H1 (cell line): Measurements from ENCODE around the gene IARS2. TPM values are rescaled to one million over a fixed set of nuclear protein-coding genes. Genes with fewer than 3 reads are reported as not detected.

Source experiments
- CTCF ChIA-PET: fragments of 300-600 bp; sonication (Branson Sonifier 250); formaldehyde crosslinking; loops from one replicate; lab custom pipeline; 2021; ENCODE audit not compliant: partially characterized antibody; lab: Charles Lee
- POLR2A ChIA-PET: fragments of 300-600 bp; sonication (Branson Sonifier 250); formaldehyde crosslinking; loops from one replicate; lab custom pipeline; 2021; ENCODE audit warnings: inconsistent platforms; ENCODE audit not compliant: partially characterized antibody; lab: Charles Lee
- DNase-seq, 2 experiments: peaks; one replicate each; pipeline versions ENCODE4 v3.0.0 to v3.0.0-alpha.2; 2010 to 2022; ENCODE audit warnings: low spot score in 2 of 2, low read depth in 1 of 2, mixed read lengths in 1 of 2
- FAIRE-seq: peaks from 2 replicates; lab custom pipeline; 2011; peaks lifted over from hg19 to GRCh38; lab: Jason Lieb, UNC
- H2AFZ ChIP-seq: 2 replicates; pipeline ENCODE4 v1.8.1; 2012; ENCODE audit warnings: low read length, inconsistent platforms
- H2AK5ac ChIP-seq: 2 replicates; pipeline ENCODE4 v1.6.1; 2013; ENCODE audit warnings: low read depth, low read length
- H2BK120ac ChIP-seq: replicated peaks from 2 replicates; pipeline ENCODE3; 2013; ENCODE audit warnings: low read depth, low read length, inconsistent platforms
- H2BK12ac ChIP-seq: 2 replicates; pipeline ENCODE4 v1.6.1; 2013; ENCODE audit warnings: low read depth, low read length
- H2BK15ac ChIP-seq: 2 replicates; pipeline ENCODE4 v1.6.1; 2013; ENCODE audit warnings: low read length
- H2BK20ac ChIP-seq: 2 replicates; pipeline ENCODE4 v1.6.1; 2013; ENCODE audit warnings: low read length
- H2BK5ac ChIP-seq: 2 replicates; pipeline ENCODE4 v1.6.1; 2013; ENCODE audit warnings: low read depth, low read length
- H3K14ac ChIP-seq: 2 replicates; pipeline ENCODE4 v1.6.1; 2013; ENCODE audit warnings: inconsistent platforms; ENCODE audit not compliant: insufficient read length
- H3K18ac ChIP-seq: 2 replicates; pipeline ENCODE4 v1.6.1; 2013; ENCODE audit warnings: low read length; ENCODE audit errors: extremely low read depth
- H3K23ac ChIP-seq: 2 replicates; pipeline ENCODE4 v1.6.1; 2013; ENCODE audit warnings: inconsistent platforms; ENCODE audit not compliant: insufficient read length
- H3K23me2 ChIP-seq: 2 replicates; pipeline ENCODE4 v1.6.1; 2013; ENCODE audit warnings: low read depth, low read length
- H3K27ac ChIP-seq: 2 replicates; pipeline ENCODE4 v1.6.1; 2011; ENCODE audit warnings: low read depth, low read length, inconsistent platforms
- H3K27me3 ChIP-seq, 4 experiments: replicated peaks in 1 of 4; 1 replicate in 1 of 4; 2 replicates in 3 of 4; pipeline versions ENCODE4 v1.6.1 to v1.8.1; 2011 to 2013; ENCODE audit warnings: low read length in 3 of 4, mild to moderate bottlenecking in 3 of 4, inconsistent platforms in 2 of 4, mixed read lengths in 2 of 4, moderate library complexity in 1 of 4; ENCODE audit not compliant: control insufficient read depth in 3 of 4, insufficient read depth in 3 of 4; ENCODE audit errors: extremely low read depth in 1 of 4
- H3K36me3 ChIP-seq, 4 experiments: 2 replicates each; pipeline versions ENCODE4 v1.6.1 to v1.8.1; 2011 to 2013; ENCODE audit warnings: mild to moderate bottlenecking in 4 of 4, low read length in 3 of 4, moderate library complexity in 2 of 4, control low read depth in 1 of 4, inconsistent platforms in 1 of 4; ENCODE audit not compliant: insufficient read depth in 4 of 4, control insufficient read depth in 2 of 4
- H3K4ac ChIP-seq: replicated peaks from 2 replicates; pipeline ENCODE3; 2013; ENCODE audit warnings: low read length, low read depth, mixed read lengths, inconsistent platforms; ENCODE audit not compliant: insufficient read length
- H3K4me1 ChIP-seq, 4 experiments: replicated peaks in 1 of 4; 1 replicate in 1 of 4; 2 replicates in 3 of 4; pipeline versions ENCODE4 v1.6.1 to v1.8.1; 2011 to 2013; ENCODE audit warnings: low read length in 3 of 4, inconsistent platforms in 2 of 4, mixed read lengths in 1 of 4; ENCODE audit not compliant: insufficient read depth in 4 of 4, control insufficient read depth in 3 of 4
- H3K4me2 ChIP-seq, 2 experiments: 2 replicates each; pipeline versions ENCODE4 v1.6.1 to v1.8.1; 2011 to 2013; ENCODE audit warnings: low read depth in 2 of 2, low read length in 2 of 2, control low read depth in 1 of 2, inconsistent platforms in 1 of 2, mild to moderate bottlenecking in 1 of 2; ENCODE audit not compliant: insufficient read depth in 1 of 2
- H3K4me3 ChIP-seq, 4 experiments: fragments of 200-600, 300-600 bp in 1 of 4; sonication (generic), shearing (Covaris generic), sonication (Bioruptor Twin) in 1 of 4; 2 replicates each; pipeline versions ENCODE4 v1.5.1 to v1.8.1; 2011 to 2016; ENCODE audit warnings: low read length in 4 of 4, low read depth in 3 of 4, control low read depth in 2 of 4, inconsistent platforms in 2 of 4, mild to moderate bottlenecking in 2 of 4, mixed read lengths in 1 of 4, moderate library complexity in 1 of 4; ENCODE audit not compliant: insufficient read depth in 2 of 4; ENCODE audit errors: extremely low read depth in 1 of 4
- H3K56ac ChIP-seq: replicated peaks from 2 replicates; pipeline ENCODE3; 2013; ENCODE audit warnings: low read depth, mild to moderate bottlenecking, mixed read lengths, low read length, inconsistent platforms; ENCODE audit not compliant: insufficient read length
- H3K79me1 ChIP-seq: 2 replicates; pipeline ENCODE4 v1.6.1; 2013; ENCODE audit warnings: low read depth, low read length, control low read depth
- H3K79me2 ChIP-seq, 2 experiments: 2 replicates each; pipeline versions ENCODE4 v1.6.1 to v1.8.1; 2012 to 2013; ENCODE audit warnings: low read length in 2 of 2, mild to moderate bottlenecking in 2 of 2, inconsistent platforms in 1 of 2; ENCODE audit not compliant: insufficient read depth in 2 of 2, control insufficient read depth in 1 of 2
- H3K9ac ChIP-seq, 4 experiments: replicated peaks in 1 of 4; 1 replicate in 1 of 4; 2 replicates in 3 of 4; pipeline versions ENCODE4 v1.6.1 to v1.8.1; 2011 to 2013; ENCODE audit warnings: low read depth in 3 of 4, low read length in 3 of 4, control low read depth in 2 of 4, mild to moderate bottlenecking in 2 of 4, moderate library complexity in 2 of 4, inconsistent platforms in 1 of 4; ENCODE audit errors: extremely low read depth in 1 of 4
- H3K9me3 ChIP-seq, 2 experiments: 2 replicates each; pipeline versions ENCODE4 v1.6.1 to v1.8.1; 2012 to 2013; ENCODE audit warnings: mild to moderate bottlenecking in 2 of 2, moderate library complexity in 2 of 2, control low read depth in 1 of 2, inconsistent platforms in 1 of 2, low read depth in 1 of 2, low read length in 1 of 2, mixed read lengths in 1 of 2; ENCODE audit not compliant: insufficient read depth in 2 of 2
- H4K20me1 ChIP-seq, 2 experiments: replicated peaks in 1 of 2; 2 replicates each; pipeline versions ENCODE3 to v1.8.1; 2011 to 2013; ENCODE audit warnings: inconsistent platforms in 2 of 2, low read length in 2 of 2, mild to moderate bottlenecking in 1 of 2; ENCODE audit not compliant: insufficient read depth in 2 of 2, control insufficient read depth in 1 of 2
- H4K5ac ChIP-seq: 2 replicates; pipeline ENCODE4 v1.6.1; 2013; ENCODE audit warnings: low read length, low read depth, mixed read lengths, inconsistent platforms; ENCODE audit not compliant: insufficient read length
- H4K8ac ChIP-seq: 2 replicates; pipeline ENCODE4 v1.8.0; 2013; ENCODE audit warnings: mild to moderate bottlenecking, moderate library complexity, low read length, inconsistent platforms; ENCODE audit not compliant: insufficient read depth; ENCODE audit errors: extremely low read depth
- H4K91ac ChIP-seq: replicated peaks from 2 replicates; pipeline ENCODE3; 2013; ENCODE audit warnings: low read length, mixed read lengths, inconsistent platforms; ENCODE audit not compliant: insufficient read length
- ASH2L ChIP-seq: fragments of 200-600, 300-600 bp; sonication (generic); IDR thresholded peaks from one replicate; pipeline ENCODE4 v1.7.1; 2017; ENCODE audit warnings: low read length
- CEBPB ChIP-seq: IDR thresholded peaks from 2 replicates; pipeline ENCODE4 v1.6.1; 2012; ENCODE audit warnings: low read depth, low read length
- CREB1 ChIP-seq: IDR thresholded peaks from 2 replicates; pipeline ENCODE4 v1.6.1; 2012; ENCODE audit warnings: inconsistent platforms
- EZH2 ChIP-seq: fragments of 200-600 bp; sonication (generic); IDR thresholded peaks from 2 replicates; pipeline ENCODE4 v1.7.1; 2012; ENCODE audit warnings: low read depth, mild to moderate bottlenecking, moderate library complexity, low read length, inconsistent platforms; ENCODE audit not compliant: severe bottlenecking
- HDAC2 ChIP-seq, 2 experiments: fragments of 300-600 bp in 1 of 2; sonication (generic) in 1 of 2; IDR thresholded peaks; 2 replicates each; pipeline ENCODE4 v1.6.1; 2011 to 2012; ENCODE audit warnings: low read depth in 2 of 2, low read length in 2 of 2, mild to moderate bottlenecking in 2 of 2, moderate library complexity in 2 of 2, borderline replicate concordance in 1 of 2, inconsistent platforms in 1 of 2
- JUN ChIP-seq: IDR thresholded peaks from 2 replicates; pipeline ENCODE4 v1.6.1; 2011; ENCODE audit warnings: low read depth, mild to moderate bottlenecking, improper control_type of control experiment, low read length
- MAFK ChIP-seq: IDR thresholded peaks from 2 replicates; pipeline ENCODE4 v1.6.1; 2012; ENCODE audit warnings: low read depth, mild to moderate bottlenecking, improper control_type of control experiment, low read length
- RFX5 ChIP-seq: IDR thresholded peaks from 2 replicates; pipeline ENCODE4 v1.6.1; 2011; ENCODE audit warnings: low read depth, low read length, improper control_type of control experiment, borderline replicate concordance
- TBP ChIP-seq: IDR thresholded peaks from 2 replicates; pipeline ENCODE4 v1.6.1; 2011; ENCODE audit warnings: low read depth, low read length, improper control_type of control experiment
- ZNF274 ChIP-seq: IDR thresholded peaks from 2 replicates; pipeline ENCODE4 v1.7.0; 2012; ENCODE audit warnings: low read length, borderline replicate concordance; ENCODE audit errors: extremely low read depth
- polyA plus RNA-seq, 7 experiments: library from polyadenylated mRNA; depleted of rRNA in 3 of 7; stranded (reverse) in 5 of 7; unstranded in 2 of 7; fragments of >200 nt in 5 of 7; fragments of 200-250 nt in 2 of 7; gene quantifications; 1 replicate in 5 of 7; 2 replicates in 1 of 7; 4 replicates in 1 of 7; pipeline versions ENCODE4 v1.2.1 to v1.2.3, GENCODE V29; 2011 to 2013; ENCODE audit warnings: missing spikeins in 2 of 7, mixed read lengths in 2 of 7
- total RNA-seq: library from RNA; stranded (reverse); fragmentation: NEBNext Ultra II Directional; extraction: Animal tissue kit (Norgen Biotek cat#: 25700); gene quantifications from 2 replicates; pipeline ENCODE4 v1.2.1, GENCODE V29; 2021

IARS2 gene
- total and polyA plus RNA-seq, 2 of the 8 experiments (the other 6 are each of a cell fraction or from before 2014, with no cell fraction given): 15.0 to 69.8 TPM

GRCh38 chr1:220129479-220130210, 35.7 kb downstream of the IARS2 start:
- no peaks in the 10 kb centered on the region for H3K79me1 ChIP-seq
- no peaks in the 10 kb centered on the region for H3K79me2 ChIP-seq
- H3K9ac ChIP-seq: no peak overlapping the region
- H4K20me1 ChIP-seq: peaks cover 0 to 1% of the 10 kb centered on the region in 2 experiments
- H2BK20ac ChIP-seq: no peak overlapping the region
- no peak overlapping the region for H3K4ac ChIP-seq
- H3K23ac ChIP-seq: no peak overlapping the region
- peaks cover 0 to 25% (median 10%) of the 10 kb centered on the region in 4 experiments; a peak in 3 of 8 replicates for H3K36me3 ChIP-seq
- no peak overlapping the region for H3K4me2 ChIP-seq
- H2BK5ac ChIP-seq: no peak overlapping the region
- H3K9me3 ChIP-seq: no peaks in the 10 kb centered on the region
- no peak overlapping the region for H2AFZ ChIP-seq
- no peak overlapping the region for H2BK15ac ChIP-seq
- H2BK120ac ChIP-seq: no peak overlapping the region
- H4K5ac ChIP-seq: no peak overlapping the region
- FAIRE-seq (no peak), DNase-seq (no peak)
- H3K14ac ChIP-seq: no peak overlapping the region
- POLR2A ChIA-PET: no interaction called here
- H3K23me2 ChIP-seq: no peaks in the 10 kb centered on the region
- no peak overlapping the region for H2AK5ac ChIP-seq
- CTCF ChIA-PET: no interaction called here
- no peaks in the 10 kb centered on the region for H3K27me3 ChIP-seq
- no peak overlapping the region for H3K56ac ChIP-seq
- H3K18ac ChIP-seq: no peak overlapping the region
- H3K4me1 ChIP-seq: no peaks in the 10 kb centered on the region; a peak in 1 of 7 replicates
- H4K8ac ChIP-seq: no peak overlapping the region
- H3K4me3 ChIP-seq: no peak overlapping the region
- no peak overlapping the region for H2BK12ac ChIP-seq
- no peak overlapping the region for H3K27ac ChIP-seq
- no peak overlapping the region for H4K91ac ChIP-seq
- TF ChIP-seq ZNF274 (no peak), EZH2 (no peak), MAFK (no peak), HDAC2 (IDR thresholded peaks at IDR 0.05; ENCODE audit: borderline replicate concordance in 1 of 2, low read depth in 2 of 2, low read length in 2 of 2) (no peak), TBP (no peak), RFX5 (no peak), ASH2L (no peak), CREB1 (no peak), JUN (no peak), CEBPB (no peak)
